HG02678 (cell line): Measurements from ENCODE around the gene MOB3B.
A peak's percentile ranks its signal among the peaks of the same experiment; 100 is the strongest.

Source experiments
- ATAC-seq: cut with Tn5 transposase; IDR thresholded peaks from one replicate; pipeline ENCODE4 v1.9.1; 2021; ENCODE audit warnings: mild to moderate bottlenecking, moderate library complexity; ENCODE audit not compliant: unreplicated experiment

The MOB3B gene

GRCh38 chr9:27542508-27542907, 12.9 kb upstream of the MOB3B start:
- ATAC-seq = no peak

GRCh38 chr9:27541740-27542139, 12.1 kb upstream of the MOB3B start:
- ATAC-seq = no peak

- ATAC-seq = no peak
These were observed 10.9 kb upstream of the MOB3B start for GRCh38 chr9:27540502-27540901.

- peak; percentile 54 for ATAC-seq
These were observed 10.1 kb upstream of the MOB3B start for GRCh38 chr9:27539479-27540441.

- ATAC-seq = peak; percentile 48
These were observed 9.0 kb upstream of the MOB3B start for GRCh38 chr9:27538647-27539046.

GRCh38 chr9:27537756-27538155, 8.1 kb upstream of the MOB3B start:
- ATAC-seq = no peak

GRCh38 chr9:27537027-27537435, 7.4 kb upstream of the MOB3B start:
- ATAC-seq = no peak

GRCh38 chr9:27536168-27536567, 6.6 kb upstream of the MOB3B start:
- ATAC-seq = no peak

- ATAC-seq = no peak
These were observed 6.1 kb upstream of the MOB3B start for GRCh38 chr9:27535701-27536118.

GRCh38 chr9:27534658-27535209, 5.1 kb upstream of the MOB3B start:
- no peak for ATAC-seq

- ATAC-seq = no peak
These were observed 4.5 kb upstream of the MOB3B start for GRCh38 chr9:27534131-27534530.

GRCh38 chr9:27533311-27533710, 3.7 kb upstream of the MOB3B start:
- ATAC-seq = no peak

- no peak for ATAC-seq
These were observed 2.4 kb upstream of the MOB3B start for GRCh38 chr9:27532046-27532445.

- ATAC-seq = no peak
These were observed 1.5 kb upstream of the MOB3B start for GRCh38 chr9:27530915-27531755.

- peak; percentile 51 for ATAC-seq
These were observed 713 bp downstream of the MOB3B start for GRCh38 chr9:27528886-27529315.

- peak; percentile 61 for ATAC-seq
These were observed 1.3 kb downstream of the MOB3B start for GRCh38 chr9:27528076-27528885.

GRCh38 chr9:27527702-27528075, 1.9 kb downstream of the MOB3B start:
- ATAC-seq = no peak

- ATAC-seq = no peak
These were observed 5.4 kb downstream of the MOB3B start, which contains the start of gene IFNK for GRCh38 chr9:27524236-27524635. Gene IFNK (plus strand): TSS chr9:27524290. CDS start chr9:27524337, 47 bp downstream.

- no peak for ATAC-seq
These were observed 6.5 kb downstream of the MOB3B start for GRCh38 chr9:27523141-27523540.

- no peak for ATAC-seq
These were observed 8.6 kb downstream of the MOB3B start for GRCh38 chr9:27520986-27521385.
